Sigmoid colon (tissue), 7 donors: ENCODE measurements around the gene DIP2C. TPM values are rescaled to one million over a fixed set of nuclear protein-coding genes. Genes with fewer than 3 reads are reported as not detected.
A peak's percentile ranks its signal among the peaks of the same experiment; 100 is the strongest.

ENCODE experiments used
- DNase-seq: peaks from one replicate; pipeline ENCODE4 v3.0.0-alpha.2; 2019
- H3K27ac ChIP-seq, 4 donors: fragments of 200-600 bp; sonication (generic); one replicate each; pipeline ENCODE4 v1.5.1; 2016 to 2019; ENCODE audit warnings: mild to moderate bottlenecking in 1 of 4
- H3K27me3 ChIP-seq, 3 donors: fragments of 200-600 bp; sonication (generic); one replicate each; pipeline ENCODE4 v1.5.1; 2019; ENCODE audit warnings: mild to moderate bottlenecking in 1 of 3
- H3K36me3 ChIP-seq, 4 donors: fragments of 200-600 bp; sonication (generic); one replicate each; pipeline ENCODE4 v1.5.1; 2016 to 2019
- H3K4me1 ChIP-seq, 4 donors: fragments of 200-600 bp; sonication (generic); one replicate each; pipeline ENCODE4 v1.5.1; 2017 to 2019
- H3K4me3 ChIP-seq, 4 donors: fragments of 200-600 bp; sonication (generic); one replicate each; pipeline ENCODE4 v1.5.1; 2017 to 2019; ENCODE audit warnings: mild to moderate bottlenecking in 2 of 4, moderate library complexity in 1 of 4
- H3K9me3 ChIP-seq, 4 donors: fragments of 200-600 bp in 3 of 4; sonication (generic) in 3 of 4; one replicate each; pipeline versions ENCODE4 v1.5.1 to v1.6.1; 2013 to 2019
- EP300 ChIP-seq, 4 donors: sonication (generic); formaldehyde crosslinking; IDR thresholded peaks; one replicate each; pipeline ENCODE4 v1.6.1; 2017; ENCODE audit warnings: antibody characterized with exemption in 4 of 4
- POLR2A ChIP-seq, 2 donors: fragments of 450-650 bp; IDR thresholded peaks; one replicate each; pipeline ENCODE4 v1.6.1; 2016; ENCODE audit warnings: antibody characterized with exemption in 2 of 2, mild to moderate bottlenecking in 2 of 2, moderate library complexity in 2 of 2
- POLR2AphosphoS5 ChIP-seq, 4 donors: sonication (generic); formaldehyde crosslinking; IDR thresholded peaks; one replicate each; pipeline ENCODE4 v1.6.1; 2017; ENCODE audit warnings: antibody characterized with exemption in 4 of 4
- WGBS, 2 donors: extraction: QIAGEN DNeasy Blood & Tissue Kit; methylation state at CpG; one replicate each; pipeline ENCODE4 v1.1.7; 2013; 5-methylcytosine and 5-hydroxymethylcytosine counted together
- intact Hi-C: fragments of 100-400 bp; cut with DNase I; formaldehyde crosslinking; loops from one replicate; pipeline ENCODE4 v1.15.1; 2023
- polyA plus RNA-seq, 3 donors: library from polyadenylated mRNA; stranded (reverse); fragments of 200-250 nt; gene quantifications; one replicate each; pipeline ENCODE4 v1.2.3, GENCODE V29; 2013
- total RNA-seq, 4 donors: library from RNA; depleted of rRNA; stranded (reverse); fragments of >200 nt; gene quantifications; one replicate each; pipeline ENCODE4 v1.1.0, GENCODE V29; 2016
- TF ChIP-seq, protein P1 (sequence below), 4 experiments: fragments of 450-650 bp in 3 of 4; fragments of 200-600 bp in 1 of 4; IDR thresholded peaks; one replicate each; pipeline ENCODE4 v1.5.1; 2016 to 2019; ENCODE audit warnings: antibody characterized with exemption in 4 of 4, mild to moderate bottlenecking in 3 of 4, moderate library complexity in 2 of 4
- donor health status: healthy with polysubstance abuse.
- donor health status: Bipolar disorder and iron deficiency.
- donor health status: healthy.

DIP2C gene
- total and polyA plus RNA-seq, 7 donors = 1.8 to 67.9 (median 42.1) TPM

- no peak for TF ChIP-seq EP300 (IDR thresholded peaks at IDR 0.05)
- Histone ChIP-seq H3K9me3 (no peaks in the 10 kb centered on the region), H3K36me3 (no peaks in the 10 kb centered on the region), H3K27ac (peak overlapping the region; percentile 55 to 71 (median 68)), H3K4me3 (no peak overlapping the region), H3K4me1 (peaks cover 0 to 60% (median 49%) of the 10 kb centered on the region in 4 donors), H3K27me3 (no peaks in the 10 kb centered on the region)
- no peak for DNase-seq
- intact Hi-C loops = loop anchor here (5.0 to 10.0 kb wide), 2 partner anchors 105 to 203 kb away; partner anchors contain the start of gene DIP2C
- 81 to 83% methylated on average over 14 of the region's 14 CpGs for WGBS, 2 donors
These were observed 107.6 kb downstream of the DIP2C start for GRCh38 chr10:581776-582330.

DNA sequence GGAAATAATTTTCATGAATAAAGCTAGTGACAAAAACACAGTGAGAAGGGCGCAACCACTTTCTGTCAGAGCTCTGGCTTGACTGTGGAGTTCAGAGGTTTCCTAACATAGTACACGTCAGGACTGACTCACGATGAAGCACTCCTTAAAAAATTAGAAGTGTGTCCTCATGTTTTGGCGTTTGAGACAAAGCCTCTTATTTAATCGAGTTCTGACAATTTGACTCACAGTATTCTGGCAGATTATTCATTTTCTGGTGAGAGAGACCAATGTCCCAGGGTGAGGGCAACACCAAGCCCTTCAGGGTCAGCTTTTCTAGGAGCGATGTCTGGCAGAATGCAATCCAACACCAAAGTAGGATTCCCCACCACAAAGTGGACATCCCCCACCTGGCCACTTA lies 108.7 kb downstream of the DIP2C start:
- intact Hi-C loops = loop anchor here (5.0 to 10.0 kb wide), 2 partner anchors 107 to 204 kb away; partner anchors contain the start of gene DIP2C
- no peak for DNase-seq
- H3K4me1 ChIP-seq = peaks cover 0 to 61% (median 48%) of the 10 kb centered on the region in 4 donors
- H3K9me3 ChIP-seq = no peaks in the 10 kb centered on the region
- no peaks in the 10 kb centered on the region for H3K36me3 ChIP-seq
- H3K4me3 ChIP-seq = no peak overlapping the region
- WGBS, 2 donors = 68 to 72% methylated on average over 6 of the region's 6 CpGs
- H3K27me3 ChIP-seq = no peaks in the 10 kb centered on the region
- H3K27ac ChIP-seq = peak overlapping the region; percentile 55 to 71 (median 68)
- TF ChIP-seq POLR2AphosphoS5 (IDR thresholded peaks at IDR 0.05) = peak in 2 of 4 donors; percentile 6 to 48
- TF ChIP-seq, protein P1, sequence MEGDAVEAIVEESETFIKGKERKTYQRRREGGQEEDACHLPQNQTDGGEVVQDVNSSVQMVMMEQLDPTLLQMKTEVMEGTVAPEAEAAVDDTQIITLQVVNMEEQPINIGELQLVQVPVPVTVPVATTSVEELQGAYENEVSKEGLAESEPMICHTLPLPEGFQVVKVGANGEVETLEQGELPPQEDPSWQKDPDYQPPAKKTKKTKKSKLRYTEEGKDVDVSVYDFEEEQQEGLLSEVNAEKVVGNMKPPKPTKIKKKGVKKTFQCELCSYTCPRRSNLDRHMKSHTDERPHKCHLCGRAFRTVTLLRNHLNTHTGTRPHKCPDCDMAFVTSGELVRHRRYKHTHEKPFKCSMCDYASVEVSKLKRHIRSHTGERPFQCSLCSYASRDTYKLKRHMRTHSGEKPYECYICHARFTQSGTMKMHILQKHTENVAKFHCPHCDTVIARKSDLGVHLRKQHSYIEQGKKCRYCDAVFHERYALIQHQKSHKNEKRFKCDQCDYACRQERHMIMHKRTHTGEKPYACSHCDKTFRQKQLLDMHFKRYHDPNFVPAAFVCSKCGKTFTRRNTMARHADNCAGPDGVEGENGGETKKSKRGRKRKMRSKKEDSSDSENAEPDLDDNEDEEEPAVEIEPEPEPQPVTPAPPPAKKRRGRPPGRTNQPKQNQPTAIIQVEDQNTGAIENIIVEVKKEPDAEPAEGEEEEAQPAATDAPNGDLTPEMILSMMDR (IDR thresholded peaks at IDR 0.05) = no peak

- H3K4me1 ChIP-seq = peaks cover 0 to 70% (median 62%) of the 10 kb centered on the region in 4 donors
- intact Hi-C loops = no loop called here
- no peaks in the 10 kb centered on the region for H3K9me3 ChIP-seq
- H3K27me3 ChIP-seq = no peaks in the 10 kb centered on the region
- DNase-seq = no peak
- no peaks in the 10 kb centered on the region for H3K36me3 ChIP-seq
- 89 to 95% methylated on average over 10 of the region's 10 CpGs for WGBS, 2 donors
- TF ChIP-seq, protein P1 (IDR thresholded peaks at IDR 0.05) = no peak
- TF ChIP-seq POLR2A (IDR thresholded peaks at IDR 0.05) (no peak), POLR2AphosphoS5 (IDR thresholded peaks at IDR 0.05) (peak in 1 of 4 donors; percentile 30), EP300 (IDR thresholded peaks at IDR 0.05) (no peak)
- peak overlapping the region in 1 of 4 donors; percentile 26 for H3K27ac ChIP-seq
- no peak overlapping the region for H3K4me3 ChIP-seq
These were observed 113.4 kb downstream of the DIP2C start for GRCh38 chr10:576130-576465.

DNA sequence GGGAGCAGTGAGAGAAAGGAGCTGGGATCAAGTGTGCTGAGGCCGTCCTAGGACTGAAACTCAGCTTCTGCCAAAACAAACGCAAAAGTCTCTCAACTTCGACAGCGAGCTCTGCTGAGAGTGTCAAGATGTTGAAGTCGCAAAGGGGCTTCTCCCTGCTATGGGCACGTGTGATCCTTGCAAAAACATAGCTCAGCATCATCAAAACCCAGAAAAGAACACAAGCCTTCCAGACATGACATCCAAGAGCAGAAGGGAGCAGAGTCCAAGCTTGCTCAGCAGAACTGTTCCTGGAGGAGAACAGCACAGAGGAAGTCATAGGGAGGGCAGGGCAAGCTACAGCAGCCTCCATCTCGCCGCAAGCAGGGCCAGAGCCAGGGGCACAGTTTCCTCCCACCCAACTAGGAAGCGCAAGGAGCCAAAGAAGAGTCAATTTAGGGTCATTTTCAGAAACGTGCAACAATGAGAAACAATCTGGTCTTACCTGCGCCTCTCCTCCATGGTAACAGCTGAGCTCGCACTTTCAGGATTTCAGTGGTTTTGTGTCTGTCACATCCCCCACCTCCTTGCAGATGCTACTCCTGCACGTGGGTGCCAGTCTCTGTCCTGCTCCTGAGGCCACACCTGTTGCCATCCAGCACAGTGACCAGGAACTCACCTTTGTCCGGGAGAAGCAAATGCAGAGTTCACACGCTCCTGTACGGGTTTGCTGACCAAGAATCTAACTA lies 113.9 kb downstream of the DIP2C start:
- WGBS, 2 donors = 72 to 79% methylated on average over 16 of the region's 16 CpGs
- Histone ChIP-seq H3K27ac (peak overlapping the region in 2 of 4 donors; percentile 9 to 26), H3K4me3 (no peak overlapping the region), H3K27me3 (no peaks in the 10 kb centered on the region), H3K4me1 (peaks cover 0 to 70% (median 62%) of the 10 kb centered on the region in 4 donors), H3K36me3 (no peaks in the 10 kb centered on the region), H3K9me3 (no peaks in the 10 kb centered on the region)
- TF ChIP-seq, protein P1 (IDR thresholded peaks at IDR 0.05) = no peak
- TF ChIP-seq POLR2AphosphoS5 (IDR thresholded peaks at IDR 0.05) (no peak), POLR2A (IDR thresholded peaks at IDR 0.05) (no peak), EP300 (IDR thresholded peaks at IDR 0.05) (no peak)
- intact Hi-C loops = no loop called here
- DNase-seq = no peak

- intact Hi-C loops = loop anchor here (5.0 kb wide), 1 partner anchor 55 kb away; no protein-coding TSS in a partner anchor
- DNase-seq = no peak
- Histone ChIP-seq H3K27me3 (no peaks in the 10 kb centered on the region), H3K4me3 (no peak overlapping the region), H3K4me1 (peaks cover 0 to 72% (median 63%) of the 10 kb centered on the region in 4 donors), H3K9me3 (no peaks in the 10 kb centered on the region), H3K27ac (peak overlapping the region in 3 of 4 donors; percentile 70 to 79 (median 73)), H3K36me3 (no peaks in the 10 kb centered on the region)
- WGBS, 2 donors = 84 to 88% methylated on average over 12 of the region's 12 CpGs
- TF ChIP-seq, protein P1 (IDR thresholded peaks at IDR 0.05) = no peak
- no peak for TF ChIP-seq POLR2A (IDR thresholded peaks at IDR 0.05)
- no peak for TF ChIP-seq EP300 (IDR thresholded peaks at IDR 0.05)
- no peak for TF ChIP-seq POLR2AphosphoS5 (IDR thresholded peaks at IDR 0.05)
These were observed 116.8 kb downstream of the DIP2C start for GRCh38 chr10:572696-573095.
